ENCODE data around the gene ACTN1.

DNA sequence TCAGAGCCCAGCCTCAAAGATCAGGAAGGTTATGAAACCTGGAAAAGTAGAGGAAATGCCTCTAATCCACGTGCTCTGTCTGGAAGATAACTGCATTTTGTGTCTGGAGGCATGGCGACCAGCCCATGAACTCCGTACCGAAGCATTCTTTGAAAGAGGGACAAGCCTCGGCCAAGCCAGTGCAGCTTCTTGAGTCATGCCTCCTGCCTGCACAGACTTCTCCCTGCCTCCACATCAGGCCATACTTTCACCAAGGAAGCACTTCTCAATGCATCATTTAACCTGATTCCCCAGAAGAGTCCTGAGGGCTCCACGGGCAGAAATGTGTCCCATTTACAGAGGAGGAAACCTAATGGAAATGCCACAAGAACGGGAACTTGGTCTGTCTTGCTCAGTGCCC is 3.4 kb downstream of the ACTN1 start:
- TF ChIP-seq, protein P1, sequence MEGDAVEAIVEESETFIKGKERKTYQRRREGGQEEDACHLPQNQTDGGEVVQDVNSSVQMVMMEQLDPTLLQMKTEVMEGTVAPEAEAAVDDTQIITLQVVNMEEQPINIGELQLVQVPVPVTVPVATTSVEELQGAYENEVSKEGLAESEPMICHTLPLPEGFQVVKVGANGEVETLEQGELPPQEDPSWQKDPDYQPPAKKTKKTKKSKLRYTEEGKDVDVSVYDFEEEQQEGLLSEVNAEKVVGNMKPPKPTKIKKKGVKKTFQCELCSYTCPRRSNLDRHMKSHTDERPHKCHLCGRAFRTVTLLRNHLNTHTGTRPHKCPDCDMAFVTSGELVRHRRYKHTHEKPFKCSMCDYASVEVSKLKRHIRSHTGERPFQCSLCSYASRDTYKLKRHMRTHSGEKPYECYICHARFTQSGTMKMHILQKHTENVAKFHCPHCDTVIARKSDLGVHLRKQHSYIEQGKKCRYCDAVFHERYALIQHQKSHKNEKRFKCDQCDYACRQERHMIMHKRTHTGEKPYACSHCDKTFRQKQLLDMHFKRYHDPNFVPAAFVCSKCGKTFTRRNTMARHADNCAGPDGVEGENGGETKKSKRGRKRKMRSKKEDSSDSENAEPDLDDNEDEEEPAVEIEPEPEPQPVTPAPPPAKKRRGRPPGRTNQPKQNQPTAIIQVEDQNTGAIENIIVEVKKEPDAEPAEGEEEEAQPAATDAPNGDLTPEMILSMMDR (IDR thresholded peaks at IDR 0.05): no peak
- TF ChIP-seq EP300 (IDR thresholded peaks at IDR 0.05) (no peak), POLR2A (IDR thresholded peaks at IDR 0.05) (no peak), POLR2AphosphoS5 (IDR thresholded peaks at IDR 0.05) (no peak)

All from suprapubic skin (tissue), 4 donors.